HEK293T (cell line): ENCODE data around the gene CFAP251.

ENCODE experiments used
- CTCF ChIA-PET: fragments of 350-600 bp; formaldehyde crosslinking; extraction: SDS; loops from one replicate; lab custom pipeline; 2021; ENCODE audit warnings: antibody characterized with exemption, inconsistent platforms; lab: Yijun Ruan, JAX
- POLR2A ChIA-PET: fragments of 350-600 bp; formaldehyde crosslinking; extraction: SDS; loops from one replicate; lab custom pipeline; 2020; ENCODE audit warnings: antibody characterized with exemption, inconsistent platforms; lab: Yijun Ruan, JAX
- DNase-seq: peaks from one replicate; pipeline ENCODE4 v3.0.0; 2012; ENCODE audit warnings: mixed read lengths; ENCODE audit errors: extremely low spot score
- ARNT ChIP-seq: fragments of 450-650 bp; IDR thresholded peaks from 2 replicates; pipeline ENCODE4 v1.6.1; 2017; ENCODE audit warnings: mild to moderate bottlenecking
- BHLHE40 ChIP-seq: fragments of 450-650 bp; IDR thresholded peaks from 2 replicates; pipeline ENCODE4 v1.6.1; 2016; ENCODE audit warnings: mild to moderate bottlenecking, moderate library complexity, borderline replicate concordance
- CTBP1 ChIP-seq: fragments of 450-650 bp; IDR thresholded peaks from 2 replicates; pipeline ENCODE4 v1.6.1; 2016; ENCODE audit warnings: borderline replicate concordance
- ELF4 ChIP-seq: fragments of 450-650 bp; IDR thresholded peaks from 2 replicates; pipeline ENCODE4 v1.6.1; 2017; ENCODE audit warnings: antibody characterized with exemption
- FOXA1 ChIP-seq: fragments of 450-650 bp; IDR thresholded peaks from 2 replicates; pipeline ENCODE4 v1.6.1; 2016; ENCODE audit warnings: mild to moderate bottlenecking
- FOXK2 ChIP-seq: fragments of 450-650 bp; IDR thresholded peaks from 2 replicates; pipeline ENCODE4 v1.6.1; 2016; ENCODE audit warnings: mild to moderate bottlenecking
- FOXM1 ChIP-seq: fragments of 450-650 bp; IDR thresholded peaks from 2 replicates; pipeline ENCODE4 v1.6.1; 2017; ENCODE audit warnings: mild to moderate bottlenecking, borderline replicate concordance
- HDGF ChIP-seq: fragments of 450-650 bp; IDR thresholded peaks from 2 replicates; pipeline ENCODE4 v1.6.1; 2017; ENCODE audit warnings: antibody characterized with exemption, borderline replicate concordance
- L3MBTL2 ChIP-seq: fragments of 450-650 bp; conservative IDR thresholded peaks from 2 replicates; pipeline ENCODE4 v1.6.1; 2016; ENCODE audit warnings: mild to moderate bottlenecking
- LEF1 ChIP-seq: fragments of 450-650 bp; IDR thresholded peaks from 2 replicates; pipeline ENCODE4 v1.6.1; 2017; ENCODE audit warnings: mild to moderate bottlenecking, borderline replicate concordance
- NFRKB ChIP-seq: fragments of 450-650 bp; IDR thresholded peaks from 2 replicates; pipeline ENCODE4 v1.6.1; 2016; ENCODE audit warnings: mild to moderate bottlenecking, moderate library complexity
- SP1 ChIP-seq: fragments of 450-650 bp; IDR thresholded peaks from 2 replicates; pipeline ENCODE4 v1.6.1; 2017
- SUZ12 ChIP-seq: fragments of 450-650 bp; IDR thresholded peaks from 2 replicates; pipeline ENCODE4 v1.6.1; 2016; ENCODE audit warnings: mild to moderate bottlenecking
- TARDBP ChIP-seq: fragments of 450-650 bp; IDR thresholded peaks from 2 replicates; pipeline ENCODE4 v1.6.1; 2016
- ZNF384 ChIP-seq: fragments of 450-650 bp; IDR thresholded peaks from 2 replicates; pipeline ENCODE4 v1.6.1; 2016
- TF ChIP-seq, protein P1 (sequence below): fragments of 450-650 bp; IDR thresholded peaks from 2 replicates; pipeline ENCODE4 v1.6.1; 2016

Gene CFAP251

GRCh38 chr12:122003651-122004611 lies 85.5 kb downstream of the CFAP251 start:
- TF ChIP-seq, protein P1, sequence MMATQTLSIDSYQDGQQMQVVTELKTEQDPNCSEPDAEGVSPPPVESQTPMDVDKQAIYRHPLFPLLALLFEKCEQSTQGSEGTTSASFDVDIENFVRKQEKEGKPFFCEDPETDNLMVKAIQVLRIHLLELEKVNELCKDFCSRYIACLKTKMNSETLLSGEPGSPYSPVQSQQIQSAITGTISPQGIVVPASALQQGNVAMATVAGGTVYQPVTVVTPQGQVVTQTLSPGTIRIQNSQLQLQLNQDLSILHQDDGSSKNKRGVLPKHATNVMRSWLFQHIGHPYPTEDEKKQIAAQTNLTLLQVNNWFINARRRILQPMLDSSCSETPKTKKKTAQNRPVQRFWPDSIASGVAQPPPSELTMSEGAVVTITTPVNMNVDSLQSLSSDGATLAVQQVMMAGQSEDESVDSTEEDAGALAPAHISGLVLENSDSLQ: no peak
- no peak for TF ChIP-seq ZNF384
- TF ChIP-seq FOXK2: no peak
- no peak for TF ChIP-seq CTBP1
- no peak for TF ChIP-seq SUZ12
- no peak for TF ChIP-seq BHLHE40
- TF ChIP-seq L3MBTL2: no peak
- TF ChIP-seq FOXM1: no peak
- TF ChIP-seq FOXA1: no peak
- no peak for TF ChIP-seq SP1
- TF ChIP-seq TARDBP: no peak
- TF ChIP-seq NFRKB: no peak
- TF ChIP-seq HDGF: no peak
- no peak for DNase-seq
- ChIA-PET CTCF (no interaction called here), POLR2A (interaction anchor here (0.7 to 1.2 kb wide), 2 partner anchors 12 to 17 kb away, joined by 3 to 4 read pairs; no protein-coding TSS in a partner anchor)

GRCh38 chr12:122004633-122005071 lies 86.3 kb downstream of the CFAP251 start:
- TF ChIP-seq BHLHE40 (no peak), FOXM1 (no peak), LEF1 (no peak), FOXK2 (no peak), ZNF384 (no peak), CTBP1 (no peak), HDGF (no peak), FOXA1 (no peak), SP1 (no peak), NFRKB (no peak), SUZ12 (no peak)
- TF ChIP-seq, protein P1: no peak
- no peak for DNase-seq
- ChIA-PET POLR2A (interaction anchor here (0.7 to 1.2 kb wide), 2 partner anchors 13 to 16 kb away, joined by 3 to 4 read pairs; no protein-coding TSS in a partner anchor), CTCF (no interaction called here)

DNA sequence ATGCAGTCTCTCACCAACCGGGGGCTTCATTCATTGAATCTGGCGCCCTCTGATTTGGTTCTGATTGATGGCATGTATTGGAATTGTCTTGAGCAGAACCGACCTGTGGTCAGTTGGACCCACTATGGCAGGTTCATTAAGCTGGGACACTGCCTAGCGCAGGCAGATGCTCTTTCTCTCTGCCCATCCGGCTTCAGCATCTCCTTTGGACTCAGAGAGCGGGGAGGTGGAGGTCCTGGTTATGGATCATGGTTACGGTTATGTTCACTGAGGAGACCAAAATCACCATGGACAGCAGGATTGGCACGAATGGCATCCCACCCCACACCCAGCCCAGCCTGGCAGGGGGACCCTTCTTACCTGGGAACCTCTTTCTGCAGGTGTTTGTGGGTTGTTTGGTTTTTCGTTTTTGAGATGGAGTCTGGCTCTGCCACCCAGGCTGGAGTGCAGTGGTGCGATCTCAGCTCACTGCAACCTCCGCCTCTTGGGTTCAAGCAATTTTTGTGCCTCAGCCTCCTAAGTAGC lies 86.9 kb downstream of the CFAP251 start:
- ChIA-PET CTCF (no interaction called here), POLR2A (interaction anchor here (1.2 kb wide), 1 partner anchor 16 kb away, joined by 4 read pairs; no protein-coding TSS in a partner anchor)
- no peak for DNase-seq
- no peak for TF ChIP-seq FOXK2
- no peak for TF ChIP-seq FOXM1
- no peak for TF ChIP-seq SP1
- TF ChIP-seq CTBP1: no peak
- TF ChIP-seq HDGF: no peak
- no peak for TF ChIP-seq NFRKB
- no peak for TF ChIP-seq ARNT
- TF ChIP-seq L3MBTL2: no peak
- TF ChIP-seq TARDBP: no peak
- no peak for TF ChIP-seq ELF4
- TF ChIP-seq BHLHE40: no peak

DNA sequence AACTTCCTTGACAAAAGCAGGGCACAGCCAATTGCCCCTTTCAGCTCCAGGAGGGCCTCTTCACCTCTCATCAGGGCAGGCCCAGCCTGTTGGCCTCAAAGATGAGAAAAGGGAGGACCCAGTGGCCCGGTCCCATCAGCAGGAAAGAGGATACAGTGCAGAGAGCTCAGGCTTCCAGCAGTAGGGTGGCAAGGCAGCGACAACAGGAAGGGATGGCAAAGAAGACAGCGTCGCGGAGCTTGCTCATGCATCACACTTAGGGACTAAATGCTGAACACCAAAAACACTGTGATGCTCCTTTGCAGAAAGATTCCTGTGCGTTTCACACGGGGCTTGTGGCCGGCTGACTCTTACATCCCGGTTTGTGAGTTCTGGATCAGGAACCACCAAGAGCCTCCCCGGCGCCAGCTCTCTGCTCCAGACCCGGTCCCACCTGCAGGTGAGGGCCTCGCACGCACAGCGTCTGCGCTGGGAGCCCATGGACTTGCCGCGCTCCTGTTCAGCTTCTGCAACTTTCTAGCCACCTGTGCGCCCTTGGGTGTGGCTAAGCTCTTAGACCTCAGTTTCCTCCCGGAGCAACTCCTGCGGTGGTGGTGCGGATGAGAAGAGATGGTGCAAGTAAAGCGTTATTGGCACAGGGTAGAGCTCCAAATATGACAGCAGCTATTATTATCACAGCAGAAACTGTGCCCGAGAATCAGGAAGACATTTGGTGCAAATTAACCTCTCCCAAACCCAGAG lies 88.0 kb downstream of the CFAP251 start:
- TF ChIP-seq SUZ12 (no peak), ELF4 (no peak), FOXA1 (no peak), FOXM1 (no peak), ZNF384 (no peak)
- DNase-seq: no peak
- ChIA-PET POLR2A (no interaction called here), CTCF (no interaction called here)

DNA sequence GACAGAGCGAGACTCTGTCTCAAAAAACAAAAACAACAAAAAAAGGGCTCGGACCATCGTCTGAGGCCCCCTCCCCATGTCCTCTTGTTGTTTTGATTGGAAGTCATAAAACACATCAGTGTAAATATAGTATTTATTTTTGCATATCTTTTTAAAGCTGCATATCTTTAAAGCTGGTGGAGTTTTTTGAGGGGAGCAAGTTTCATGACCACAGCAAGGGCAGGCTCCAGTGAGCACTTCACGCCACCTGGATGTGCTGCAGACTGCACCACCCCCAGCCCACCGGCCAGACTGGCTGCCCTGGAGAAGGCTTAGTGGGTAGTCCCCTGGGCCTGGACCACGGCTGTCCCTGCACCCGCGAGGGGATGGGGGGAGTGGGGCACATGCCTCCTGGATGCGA lies 91.3 kb downstream of the CFAP251 start:
- POLR2A ChIA-PET: no interaction called here

More for the DNA sequence above, 91.3 kb downstream of the CFAP251 start:
- TF ChIP-seq CTBP1 (no peak), FOXM1 (no peak), BHLHE40 (no peak), SP1 (no peak), HDGF (no peak), ZNF384 (no peak), FOXK2 (no peak), FOXA1 (no peak), NFRKB (no peak), SUZ12 (no peak), LEF1 (no peak), TARDBP (no peak), L3MBTL2 (no peak), ELF4 (no peak), ARNT (no peak)
- TF ChIP-seq, protein P1: no peak
- no peak for DNase-seq
- CTCF ChIA-PET: no interaction called here
